ENCODE measurements around the gene FMN1. TPM values are rescaled to one million over a fixed set of nuclear protein-coding genes. Genes with fewer than 3 reads are reported as not detected.

Gene FMN1
- polyA plus RNA-seq, 3 donors: 0.28 to 3.7 (median 0.34) TPM

GRCh38 chr15:33069161-33069560 lies 125.4 kb downstream of the FMN1 start:
- no peak for DNase-seq
- Histone ChIP-seq H3K27me3 (ENCODE audit: control insufficient read depth in 2 of 2, insufficient read depth in 2 of 2, low read length in 2 of 2) (no peaks in the 10 kb centered on the region), H2AFZ (ENCODE audit: insufficient read depth, low read depth, low read length, poor library complexity, severe bottlenecking) (no peak overlapping the region), H4K20me1 (ENCODE audit: insufficient read depth, low read length) (no peaks in the 10 kb centered on the region), H3K9ac (ENCODE audit: insufficient read depth, low read length, poor library complexity, severe bottlenecking) (no peak overlapping the region), H3K79me2 (ENCODE audit: insufficient read depth, low read length) (no peaks in the 10 kb centered on the region), H3K4me1 (ENCODE audit: control insufficient read depth in 1 of 2, insufficient read depth in 2 of 2, low read length in 2 of 2) (peaks cover 20 to 22% of the 10 kb centered on the region in 2 donors), H3K27ac (ENCODE audit: low read depth in 1 of 2, low read length in 2 of 2) (no peak overlapping the region), H3K36me3 (replicated peaks in 1 of 2; ENCODE audit: control insufficient read depth in 1 of 2, insufficient read depth in 2 of 2, low read length in 2 of 2) (peaks cover 0 to 9% of the 10 kb centered on the region in 2 donors), H3K9me3 (replicated peaks in 1 of 2; ENCODE audit: control insufficient read depth in 1 of 2, insufficient read depth in 1 of 2, low read length in 2 of 2) (no peaks in the 10 kb centered on the region), H3K4me2 (replicated peaks; ENCODE audit: extremely low read depth, low read length, poor library complexity, severe bottlenecking) (no peak overlapping the region), H3K4me3 (replicated peaks in 1 of 3; ENCODE audit: low read depth in 2 of 3, low read length in 3 of 3) (peak overlapping the region in 1 of 3 experiments; percentile 75)
- peak overlapping the region in 1 of 2 donors; percentile 95 for H3K4me3 Mint-ChIP-seq
- H3K27ac Mint-ChIP-seq: peak overlapping the region in 1 of 7 donors; percentile 32
- H3K4me1 Mint-ChIP-seq: peaks cover 21% of the 10 kb centered on the region
- peaks cover 0 to 2% (median 0%) of the 10 kb centered on the region in 7 donors for H3K9me3 Mint-ChIP-seq
- intact Hi-C loops (cut with micrococcal nuclease): no loop called here
- H3K36me3 Mint-ChIP-seq: peaks cover 6 to 8% of the 10 kb centered on the region in 2 donors
- H3K27me3 Mint-ChIP-seq (ENCODE audit: low read depth in 3 of 3): peaks cover 3 to 17% (median 15%) of the 10 kb centered on the region in 3 donors
- no peak for TF ChIP-seq CTCF (IDR thresholded peaks at IDR 0.05)

DNA sequence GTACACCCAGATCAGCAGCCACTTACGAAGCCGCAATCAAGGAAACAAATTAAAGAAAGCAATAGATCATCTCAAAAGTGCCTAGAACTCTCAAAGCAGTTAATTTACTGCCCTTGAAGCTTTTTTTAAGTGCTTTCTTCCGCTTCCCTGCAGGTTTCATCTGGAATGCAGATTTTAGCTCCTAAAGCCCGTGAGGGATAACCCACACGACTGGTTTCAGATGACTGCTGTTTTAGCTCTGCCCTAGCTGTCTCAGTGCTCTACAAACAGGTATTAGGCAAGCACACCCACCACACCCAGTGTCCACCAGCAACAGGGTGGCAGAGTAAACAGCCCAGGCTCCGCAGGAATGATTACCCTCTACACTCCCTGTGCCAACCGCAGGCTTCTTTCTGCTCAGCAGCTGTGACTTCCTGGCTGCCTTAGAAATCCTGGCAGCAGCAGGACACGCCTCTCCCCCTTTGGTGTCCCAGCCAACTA lies 126.0 kb downstream of the FMN1 start:
- H3K4me3 ChIP-seq (replicated peaks in 1 of 3; ENCODE audit: low read depth in 2 of 3, low read length in 3 of 3): peak overlapping the region; percentile 43 to 75 (median 44)
- no peaks in the 10 kb centered on the region for H4K20me1 ChIP-seq (ENCODE audit: insufficient read depth, low read length)
- peak in 1 of 3 donors; percentile 4 for DNase-seq
- H3K9me3 Mint-ChIP-seq: peaks cover 0 to 2% (median 0%) of the 10 kb centered on the region in 7 donors
- H3K27ac Mint-ChIP-seq: peak overlapping the region in 5 of 7 donors; percentile 41 to 86 (median 68)
- H3K4me2 ChIP-seq (replicated peaks; ENCODE audit: extremely low read depth, low read length, poor library complexity, severe bottlenecking): peak overlapping the region; percentile 77
- peak overlapping the region; percentile 4 to 58 for H3K27ac ChIP-seq (ENCODE audit: low read depth in 1 of 2, low read length in 2 of 2)
- peak overlapping the region; percentile 81 to 95 for H3K4me3 Mint-ChIP-seq
- H2AFZ ChIP-seq (ENCODE audit: insufficient read depth, low read depth, low read length, poor library complexity, severe bottlenecking): peak overlapping the region; percentile 80
- no peaks in the 10 kb centered on the region for H3K79me2 ChIP-seq (ENCODE audit: insufficient read depth, low read length)
- WGBS (ENCODE audit: insufficient coverage): 3% methylated on average over 6 of the region's 8 CpGs
- H3K27me3 Mint-ChIP-seq (ENCODE audit: low read depth in 3 of 3): peaks cover 3 to 18% (median 13%) of the 10 kb centered on the region in 3 donors
- peaks cover 9 to 14% of the 10 kb centered on the region in 2 donors for H3K36me3 Mint-ChIP-seq
- peaks cover 20 to 22% of the 10 kb centered on the region in 2 donors for H3K4me1 ChIP-seq (ENCODE audit: control insufficient read depth in 1 of 2, insufficient read depth in 2 of 2, low read length in 2 of 2)
- TF ChIP-seq CTCF (IDR thresholded peaks at IDR 0.05): no peak
- H3K27me3 ChIP-seq (ENCODE audit: control insufficient read depth in 2 of 2, insufficient read depth in 2 of 2, low read length in 2 of 2): no peaks in the 10 kb centered on the region
- no peaks in the 10 kb centered on the region for H3K9me3 ChIP-seq (replicated peaks in 1 of 2; ENCODE audit: control insufficient read depth in 1 of 2, insufficient read depth in 1 of 2, low read length in 2 of 2)
- intact Hi-C loops (cut with micrococcal nuclease): no loop called here
- H3K9ac ChIP-seq (ENCODE audit: insufficient read depth, low read length, poor library complexity, severe bottlenecking): peak overlapping the region; percentile 33
- H3K36me3 ChIP-seq (replicated peaks in 1 of 2; ENCODE audit: control insufficient read depth in 1 of 2, insufficient read depth in 2 of 2, low read length in 2 of 2): peaks cover 0 to 9% of the 10 kb centered on the region in 2 donors
- peaks cover 21% of the 10 kb centered on the region for H3K4me1 Mint-ChIP-seq
